Right atrium auricular region (tissue), 2 donors: ENCODE data around the gene PCDH9. TPM values are rescaled to one million over a fixed set of nuclear protein-coding genes. Genes with fewer than 3 reads are reported as not detected.
"Not testable (repeated sequence)": the region's sequence is repeated elsewhere in the genome, so short reads cannot be mapped to it uniquely, and the experiment has no call there.

Source experiments
- DNase-seq: peaks from one replicate; pipeline ENCODE4 v3.0.0-alpha.2; 2019; ENCODE audit warnings: low spot score
- H3K27ac ChIP-seq, 2 donors: fragments of 200-600 bp; sonication (generic); 1 replicate in 1 of 2; 2 replicates in 1 of 2; pipeline ENCODE4 v1.5.1; 2016 to 2019
- H3K27me3 ChIP-seq, 2 donors: fragments of 200-600 bp; sonication (generic); one replicate each; pipeline versions ENCODE4 v1.5.1 to v1.6.0; 2017 to 2019
- H3K36me3 ChIP-seq: fragments of 200-600 bp; sonication (generic); one replicate; pipeline ENCODE4 v1.5.1; 2016
- H3K4me1 ChIP-seq, 2 donors: fragments of 200-600 bp; sonication (generic); one replicate each; pipeline versions ENCODE4 v1.5.1 to v1.6.0; 2017 to 2019
- H3K4me3 ChIP-seq, 2 donors: fragments of 200-600 bp; sonication (generic); 1 replicate in 1 of 2; 2 replicates in 1 of 2; pipeline ENCODE4 v1.5.1; 2017 to 2019; ENCODE audit warnings: mild to moderate bottlenecking in 1 of 2, moderate library complexity in 1 of 2
- H3K9me3 ChIP-seq, 2 donors: fragments of 200-600 bp; sonication (generic); one replicate each; pipeline ENCODE4 v1.5.1; 2019
- CTCF ChIP-seq, 2 donors: fragments of 200-600 bp; sonication (generic); IDR thresholded peaks; one replicate each; pipeline ENCODE4 v1.5.1; 2019; ENCODE audit warnings: antibody characterized with exemption in 2 of 2
- total RNA-seq, 2 donors: library from RNA; depleted of rRNA; stranded (reverse); fragments of >200 nt; gene quantifications; one replicate each; pipeline ENCODE4 v1.1.0, GENCODE V29; 2016

The PCDH9 gene
- total RNA-seq, 2 donors from 2014 or later, result 19.4 to 28.7 TPM

GRCh38 chr13:66296875-66297274, 933.3 kb downstream of the PCDH9 start:
- Histone ChIP-seq H3K4me3 (no peak overlapping the region), H3K9me3 (peaks cover 0 to 15% of the 10 kb centered on the region in 2 donors), H3K27me3 (no peaks in the 10 kb centered on the region), H3K4me1 (no peaks in the 10 kb centered on the region), H3K27ac (no peak overlapping the region), H3K36me3 (no peaks in the 10 kb centered on the region)
- DNase-seq, result no peak
- no peak for TF ChIP-seq CTCF (IDR thresholded peaks at IDR 0.05)

GRCh38 chr13:66296328-66296727, 933.8 kb downstream of the PCDH9 start:
- TF ChIP-seq CTCF (IDR thresholded peaks at IDR 0.05), result no peak
- Histone ChIP-seq H3K4me1 (no peaks in the 10 kb centered on the region), H3K27ac (no peak overlapping the region), H3K9me3 (peaks cover 0 to 15% of the 10 kb centered on the region in 2 donors), H3K36me3 (no peaks in the 10 kb centered on the region), H3K27me3 (no peaks in the 10 kb centered on the region), H3K4me3 (no peak overlapping the region)
- no peak for DNase-seq

- H3K9me3 ChIP-seq, result peaks cover 0 to 12% of the 10 kb centered on the region in 2 donors
- H3K36me3 ChIP-seq, H3K4me1 ChIP-seq, H3K27me3 ChIP-seq, H3K4me3 ChIP-seq, DNase-seq, H3K27ac ChIP-seq: not testable (repeated sequence)
These were observed 943.3 kb downstream of the PCDH9 start for GRCh38 chr13:66286806-66287205.

GRCh38 chr13:66275416-66275815, 954.7 kb downstream of the PCDH9 start:
- no peaks in the 10 kb centered on the region for H3K9me3 ChIP-seq
- no peaks in the 10 kb centered on the region for H3K4me1 ChIP-seq
- no peak overlapping the region for H3K4me3 ChIP-seq
- TF ChIP-seq CTCF (IDR thresholded peaks at IDR 0.05), result no peak
- no peak for DNase-seq
- H3K27me3 ChIP-seq, result no peaks in the 10 kb centered on the region
- H3K27ac ChIP-seq, result no peak overlapping the region
- no peaks in the 10 kb centered on the region for H3K36me3 ChIP-seq

- TF ChIP-seq CTCF (IDR thresholded peaks at IDR 0.05), result no peak
- Histone ChIP-seq H3K36me3 (no peaks in the 10 kb centered on the region), H3K4me3 (no peak overlapping the region), H3K27ac (no peak overlapping the region), H3K4me1 (no peaks in the 10 kb centered on the region), H3K9me3 (no peaks in the 10 kb centered on the region), H3K27me3 (no peaks in the 10 kb centered on the region)
- DNase-seq, result no peak
These were observed 957.1 kb downstream of the PCDH9 start for GRCh38 chr13:66273011-66273410.

- TF ChIP-seq CTCF (IDR thresholded peaks at IDR 0.05), result no peak
These were observed 963.4 kb downstream of the PCDH9 start for GRCh38 chr13:66266761-66267160.

More at GRCh38 chr13:66266761-66267160, 963.4 kb downstream of the PCDH9 start:
- H3K4me1 ChIP-seq, result no peaks in the 10 kb centered on the region
- no peaks in the 10 kb centered on the region for H3K36me3 ChIP-seq
- H3K27ac ChIP-seq, result no peak overlapping the region
- H3K4me3 ChIP-seq, result no peak overlapping the region
- no peaks in the 10 kb centered on the region for H3K9me3 ChIP-seq
- H3K27me3 ChIP-seq, result no peaks in the 10 kb centered on the region
- DNase-seq, result no peak
